ENCODE measurements around the gene MAP3K8. TPM values are rescaled to one million over a fixed set of nuclear protein-coding genes. Genes with fewer than 3 reads are reported as not detected.

The MAP3K8 gene
- total and polyA plus RNA-seq, 9 of the 15 experiments (the other 6 are each of a cell fraction or from before 2014, with no cell fraction given), result 6.9 to 23.6 (median 13.6) TPM

- peak in 1 of 2 experiments; percentile 56; a peak in 2 of 4 replicates for TF ChIP-seq MAZ (CRISPR knock-in tag; conservative IDR thresholded peaks at IDR 0.05 in 1 of 2, IDR thresholded peaks at IDR 0.05 in 1 of 2)
- peak; percentile 17; the same call in 1 of the 2 replicates for TF ChIP-seq JUND (IDR thresholded peaks at IDR 0.05; ENCODE audit: borderline replicate concordance, low read depth, low read length)
- TF ChIP-seq JUND (tag; IDR thresholded peaks at IDR 0.05; ENCODE audit: borderline replicate concordance, low read depth, low read length), result no peak; the same call in 2 of the 3 replicates
- TF ChIP-seq MAFK (IDR thresholded peaks at IDR 0.05; ENCODE audit: low read length), result 0 out of 2 replicates have a peak, but pooled peaks have one; percentile 7
- TF ChIP-seq CTBP1 (IDR thresholded peaks at IDR 0.05; ENCODE audit: borderline replicate concordance), result peak; percentile 26; the same call in 1 of the 2 replicates
- TF ChIP-seq, protein P1, sequence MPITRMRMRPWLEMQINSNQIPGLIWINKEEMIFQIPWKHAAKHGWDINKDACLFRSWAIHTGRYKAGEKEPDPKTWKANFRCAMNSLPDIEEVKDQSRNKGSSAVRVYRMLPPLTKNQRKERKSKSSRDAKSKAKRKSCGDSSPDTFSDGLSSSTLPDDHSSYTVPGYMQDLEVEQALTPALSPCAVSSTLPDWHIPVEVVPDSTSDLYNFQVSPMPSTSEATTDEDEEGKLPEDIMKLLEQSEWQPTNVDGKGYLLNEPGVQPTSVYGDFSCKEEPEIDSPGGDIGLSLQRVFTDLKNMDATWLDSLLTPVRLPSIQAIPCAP (CRISPR knock-in tag; IDR thresholded peaks at IDR 0.05; ENCODE audit: borderline replicate concordance), result no peak
- 0 out of 2 replicates have a peak, but pooled peaks have one; percentile 41 for TF ChIP-seq KLF1 (tag; IDR thresholded peaks at IDR 0.05)
- TF ChIP-seq MYNN (IDR thresholded peaks at IDR 0.05), result 0 out of 2 replicates have a peak, but pooled peaks have one; percentile 41
- no peak for TF ChIP-seq MYNN (CRISPR knock-in tag; IDR thresholded peaks at IDR 0.05)
- TF ChIP-seq, protein P2, sequence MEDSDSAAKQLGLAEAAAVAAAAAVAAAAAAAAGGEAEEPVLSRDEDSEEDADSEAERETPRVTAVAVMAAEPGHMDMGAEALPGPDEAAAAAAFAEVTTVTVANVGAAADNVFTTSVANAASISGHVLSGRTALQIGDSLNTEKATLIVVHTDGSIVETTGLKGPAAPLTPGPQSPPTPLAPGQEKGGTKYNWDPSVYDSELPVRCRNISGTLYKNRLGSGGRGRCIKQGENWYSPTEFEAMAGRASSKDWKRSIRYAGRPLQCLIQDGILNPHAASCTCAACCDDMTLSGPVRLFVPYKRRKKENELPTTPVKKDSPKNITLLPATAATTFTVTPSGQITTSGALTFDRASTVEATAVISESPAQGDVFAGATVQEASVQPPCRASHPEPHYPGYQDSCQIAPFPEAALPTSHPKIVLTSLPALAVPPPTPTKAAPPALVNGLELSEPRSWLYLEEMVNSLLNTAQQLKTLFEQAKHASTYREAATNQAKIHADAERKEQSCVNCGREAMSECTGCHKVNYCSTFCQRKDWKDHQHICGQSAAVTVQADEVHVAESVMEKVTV (CRISPR knock-in tag; IDR thresholded peaks at IDR 0.05), result peak; percentile 89
- peak; percentile 78 to 90 (median 88) for TF ChIP-seq CTCF (IDR thresholded peaks at IDR 0.05 in 2 of 3, conservative IDR thresholded peaks at IDR 0.05 in 1 of 3; ENCODE audit: insufficient read depth in 2 of 3, low read depth in 1 of 3, low read length in 3 of 3)
- peak; percentile 36; the same call in 1 of the 2 replicates for TF ChIP-seq RB1 (IDR thresholded peaks at IDR 0.05; ENCODE audit: low read depth)
Observed at GRCh38 chr10:30392564-30392990, 41.4 kb upstream of the MAP3K8 start (continued).
